A673 (cell line): ENCODE measurements around the gene KRTAP10-2. TPM values are rescaled to one million over a fixed set of nuclear protein-coding genes. Genes with fewer than 3 reads are reported as not detected.
"Not testable (repeated sequence)": the region's sequence is repeated elsewhere in the genome, so short reads cannot be mapped to it uniquely, and the experiment has no call there.

ENCODE experiments used
- Bru-seq: library from RNA; stranded (reverse); fragments of 400-500 nt; gene quantifications from one replicate; lab custom pipeline; 2021; lab: Mats Ljungman, UMichigan
- BruChase-seq, 2 experiments: library from RNA; stranded (reverse); fragments of 400-500 nt; gene quantifications; one replicate each; lab custom pipeline; 2021; lab: Mats Ljungman, UMichigan
- BruUV-seq: library from RNA; stranded (reverse); fragments of 400-500 nt; replicated peaks from 2 replicates; lab custom pipeline; 2021; lab: Mats Ljungman, UMichigan
- CTCF ChIA-PET: fragments of 300-600 bp; sonication (Branson Sonifier 250); formaldehyde crosslinking; loops from one replicate; lab custom pipeline; 2022; ENCODE audit warnings: antibody characterized with exemption; lab: Charles Lee
- POLR2A ChIA-PET: fragments of 300-600 bp; sonication (Branson Sonifier 250); formaldehyde crosslinking; loops from one replicate; lab custom pipeline; 2022; ENCODE audit warnings: antibody characterized with exemption; ENCODE audit not compliant: low non-redundant PET; lab: Charles Lee
- DNase-seq: peaks from one replicate; pipeline ENCODE4 v3.0.0-alpha.2; 2015; ENCODE audit warnings: low spot score
- H3K27ac ChIP-seq: fragments of 200-600 bp; sonication (generic); 2 replicates; pipeline ENCODE4 v1.5.1; 2016; ENCODE audit warnings: mixed run types, low read depth, mild to moderate bottlenecking, mixed read lengths, antibody characterized with exemption, low read length; ENCODE audit not compliant: poor library complexity, severe bottlenecking
- H3K27me3 ChIP-seq: fragments of 200-600 bp; sonication (generic); replicated peaks from 2 replicates; pipeline ENCODE4 v1.6.1; 2017; ENCODE audit warnings: mixed run types, low read depth, mild to moderate bottlenecking, mixed read lengths, antibody characterized with exemption, low read length; ENCODE audit not compliant: insufficient read depth, poor library complexity
- H3K36me3 ChIP-seq: fragments of 200-600 bp; sonication (generic); 2 replicates; pipeline ENCODE4 v1.6.1; 2016; ENCODE audit warnings: mixed run types, mild to moderate bottlenecking, mixed read lengths, antibody characterized with exemption, low read length; ENCODE audit not compliant: insufficient read depth, poor library complexity, severe bottlenecking
- H3K4me1 ChIP-seq: fragments of 200-600 bp; sonication (generic); 2 replicates; pipeline ENCODE4 v1.6.1; 2017; ENCODE audit warnings: mixed run types, mild to moderate bottlenecking, mixed read lengths, antibody characterized with exemption, low read length; ENCODE audit not compliant: insufficient read depth, poor library complexity, severe bottlenecking
- H3K4me3 ChIP-seq: fragments of 200-600 bp; sonication (generic); 2 replicates; pipeline ENCODE4 v1.5.1; 2016; ENCODE audit warnings: low read depth, mixed run types, mild to moderate bottlenecking, mixed read lengths, low read length; ENCODE audit not compliant: poor library complexity, severe bottlenecking
- H3K9me3 ChIP-seq: fragments of 200-600 bp; sonication (generic); 2 replicates; pipeline ENCODE4 v1.6.1; 2016; ENCODE audit warnings: mixed run types, low read depth, mild to moderate bottlenecking, mixed read lengths, antibody characterized with exemption, low read length; ENCODE audit not compliant: poor library complexity, severe bottlenecking
- CTCF ChIP-seq: fragments of 300-800, 200-600 bp; sonication (generic); conservative IDR thresholded peaks from 2 replicates; pipeline ENCODE4 v1.5.1; 2017; ENCODE audit warnings: low read depth, mild to moderate bottlenecking, antibody characterized with exemption, low read length, moderate library complexity, mixed read lengths
- EZH2 ChIP-seq: fragments of 200-600 bp; sonication (generic); IDR thresholded peaks from 2 replicates; pipeline ENCODE4 v1.6.1; 2017; ENCODE audit warnings: borderline replicate concordance, low read depth, mild to moderate bottlenecking, mixed read lengths, antibody characterized with exemption, low read length; ENCODE audit not compliant: poor library complexity, severe bottlenecking
- intact Hi-C: fragments of 100-400 bp; cut with micrococcal nuclease; formaldehyde crosslinking; loops from one replicate; pipeline ENCODE4 v1.10.0; 2022; ENCODE audit not compliant: unreplicated experiment
- long read RNA-seq: library from polyadenylated mRNA; stranded (forward); transcript quantifications from one replicate; pipeline ENCODE4 v2.0.0, GENCODE V29; 2022
- total RNA-seq: library from RNA; stranded (reverse); gene quantifications from 2 replicates; pipeline ENCODE4 v1.2.3, GENCODE V29; 2021

KRTAP10-2 gene
- total RNA-seq (0.26 and 0.69 TPM in 2 replicates), Bru-seq, nascent RNA (percentile 30 among the genes with signal in this experiment), BruChase-seq, experiment 1, labeled RNA remaining after a 2-hour chase (percentile 33 among the genes with signal in this experiment), BruChase-seq, experiment 2, labeled RNA remaining after a 6-hour chase (percentile 32 among the genes with signal in this experiment)
- long read RNA-seq = 0 reads

GRCh38 chr21:44551340-44551961 lies at the start of gene KRTAP10-2:
Gene KRTAP10-2, minus strand, starts transcription at chr21:44551505. Its CDS starts 47 bp downstream, at chr21:44551458.
- Histone ChIP-seq H3K4me1 (no peaks in the 10 kb centered on the region), H3K27ac (no peak within 1 kb of the TSS), H3K36me3 (no peaks in the 10 kb centered on the region), H3K27me3 (no peaks in the 10 kb centered on the region), H3K4me3 (no peak within 1 kb of the TSS), H3K9me3 (no peaks in the 10 kb centered on the region)
- BruUV-seq = no TSS peak
- ChIA-PET POLR2A (interaction anchor here (0.6 kb wide), 1 partner anchor 12 kb away, joined by 3 read pairs; the partner anchor contains the start of gene KRTAP10-1), CTCF (no interaction called here)
- TF ChIP-seq CTCF = no peak
- no peak for TF ChIP-seq EZH2
- intact Hi-C loops = no loop called here
- no peak for DNase-seq

- POLR2A ChIA-PET, BruUV-seq, H3K4me3 ChIP-seq, H3K9me3 ChIP-seq, H3K27me3 ChIP-seq, CTCF ChIA-PET, H3K4me1 ChIP-seq, H3K36me3 ChIP-seq, H3K27ac ChIP-seq: not testable (repeated sequence)
- intact Hi-C loops = loop anchor here (10.0 kb wide), 1 partner anchor 56 kb away; the partner anchor contains the start of gene KRTAP10-1
- DNase-seq = peak; percentile 29
Measured at GRCh38 chr21:44601091-44601490, 49.8 kb upstream of the KRTAP10-2 start.

- H3K4me1 ChIP-seq, H3K27ac ChIP-seq, H3K4me3 ChIP-seq, H3K36me3 ChIP-seq, H3K9me3 ChIP-seq, POLR2A ChIA-PET, BruUV-seq, DNase-seq, H3K27me3 ChIP-seq: not testable (repeated sequence)
- CTCF ChIA-PET = interaction anchor here (0.6 kb wide), 1 partner anchor 123 kb away, joined by 3 read pairs; no protein-coding TSS in a partner anchor
- intact Hi-C loops = loop anchor here (10.0 kb wide), 1 partner anchor 56 kb away; the partner anchor contains the start of gene KRTAP10-1
Measured at GRCh38 chr21:44600118-44600978, 49.0 kb upstream of the KRTAP10-2 start, which contains the start of gene KRTAP10-7. Gene KRTAP10-7, plus strand, starts transcription at chr21:44600597. Its CDS starts 25 bp downstream, at chr21:44600622.
